SK-N-SH treated with all-trans-retinoic acid at 6 μM for 48 hours (cell line): ENCODE data around the gene IGF1R.

Source experiments
- ATAC-seq: fragments of 200-7000 bp; cut with Tn5 transposase; 3 replicates; pipeline ENCODE4 v1.9.1; 2020; ENCODE audit warnings: mild to moderate bottlenecking, moderate library complexity
- ARNTL ChIP-seq: fragments of 450-650 bp; formaldehyde crosslinking; IDR thresholded peaks from 2 replicates; pipeline ENCODE4 v1.5.0; 2020; ENCODE audit warnings: low read depth, mild to moderate bottlenecking, moderate library complexity, borderline replicate concordance
- BACH2 ChIP-seq: fragments of 250-450 bp; sonication (Bioruptor Pico); IDR thresholded peaks from 2 replicates; pipeline ENCODE4 v1.9.0; 2021; ENCODE audit warnings: mild to moderate bottlenecking, borderline replicate concordance
- CREB5 ChIP-seq: fragments of 250-450 bp; sonication (Bioruptor Pico); IDR thresholded peaks from 2 replicates; pipeline ENCODE4 v1.5.1; 2020; ENCODE audit warnings: low read depth, mild to moderate bottlenecking, moderate library complexity
- CSDC2 ChIP-seq: fragments of 250-450 bp; sonication (Bioruptor Pico); IDR thresholded peaks from 2 replicates; pipeline ENCODE4 v1.5.0; 2020; ENCODE audit warnings: mild to moderate bottlenecking, moderate library complexity
- ESRRG ChIP-seq: fragments of 250-450 bp; sonication (Bioruptor Pico); IDR thresholded peaks from 2 replicates; pipeline ENCODE4 v1.6.1; 2021; ENCODE audit warnings: mild to moderate bottlenecking
- GLIS3 ChIP-seq: fragments of 250-450 bp; sonication (Bioruptor Pico); IDR thresholded peaks from 2 replicates; pipeline ENCODE4 v1.5.0; 2020; ENCODE audit warnings: mild to moderate bottlenecking, moderate library complexity
- ISL1 ChIP-seq: fragments of 250-450 bp; sonication (Bioruptor Pico); IDR thresholded peaks from 2 replicates; pipeline ENCODE4 v2.1.2; 2022; ENCODE audit warnings: mild to moderate bottlenecking, moderate library complexity
- OSR1 ChIP-seq: fragments of 250-450 bp; sonication (Bioruptor Pico); IDR thresholded peaks from 2 replicates; pipeline ENCODE4 v1.8.0; 2022; ENCODE audit warnings: moderate library complexity, mild to moderate bottlenecking, inconsistent platforms
- PPARA ChIP-seq: fragments of 250-450 bp; sonication (Bioruptor Pico); IDR thresholded peaks from 2 replicates; pipeline ENCODE4 v1.5.0; 2020; ENCODE audit warnings: mild to moderate bottlenecking, borderline replicate concordance
- RARB ChIP-seq: fragments of 250-450 bp; sonication (Bioruptor Pico); IDR thresholded peaks from 2 replicates; pipeline ENCODE4 v1.8.0; 2021; ENCODE audit warnings: mild to moderate bottlenecking, moderate library complexity
- SNAI2 ChIP-seq: fragments of 250-450 bp; sonication (Bioruptor Pico); IDR thresholded peaks from 2 replicates; pipeline ENCODE4 v1.5.0; 2020; ENCODE audit warnings: mild to moderate bottlenecking, moderate library complexity
- TCF4 ChIP-seq: fragments of 250-450 bp; sonication (Bioruptor Pico); IDR thresholded peaks from 2 replicates; pipeline ENCODE4 v1.8.0; 2021; ENCODE audit warnings: mild to moderate bottlenecking, moderate library complexity, borderline replicate concordance
- TOX ChIP-seq: fragments of 250-450 bp; sonication (Bioruptor Pico); IDR thresholded peaks from 2 replicates; pipeline ENCODE4 v1.8.0; 2021; ENCODE audit warnings: mild to moderate bottlenecking, moderate library complexity, borderline replicate concordance
- TSHZ2 ChIP-seq: fragments of 250-450 bp; sonication (Bioruptor Pico); IDR thresholded peaks from 2 replicates; pipeline ENCODE4 v1.5.0; 2020; ENCODE audit warnings: mild to moderate bottlenecking, moderate library complexity
- ZC3H10 ChIP-seq: fragments of 250-450 bp; sonication (Bioruptor Pico); IDR thresholded peaks from 2 replicates; pipeline ENCODE4 v1.5.1; 2021; ENCODE audit warnings: mild to moderate bottlenecking, moderate library complexity
- ZFP3 ChIP-seq: fragments of 250-450 bp; sonication (Bioruptor Pico); IDR thresholded peaks from 2 replicates; pipeline ENCODE4 v1.5.0; 2020; ENCODE audit warnings: mild to moderate bottlenecking, moderate library complexity
- ZFP30 ChIP-seq: fragments of 450-650 bp; formaldehyde crosslinking; IDR thresholded peaks from 2 replicates; pipeline ENCODE4 v1.5.0; 2022; ENCODE audit warnings: mild to moderate bottlenecking, moderate library complexity
- ZNF565 ChIP-seq: fragments of 450-650 bp; formaldehyde crosslinking; conservative IDR thresholded peaks from 2 replicates; pipeline ENCODE4 v1.5.0; 2020; ENCODE audit warnings: low read depth, mild to moderate bottlenecking, moderate library complexity
- ZNF70 ChIP-seq: fragments of 450-650 bp; formaldehyde crosslinking; IDR thresholded peaks from 2 replicates; pipeline ENCODE4 v1.5.0; 2020; ENCODE audit warnings: mild to moderate bottlenecking, moderate library complexity
- ZNF8 ChIP-seq: fragments of 450-650 bp; formaldehyde crosslinking; IDR thresholded peaks from 2 replicates; pipeline ENCODE4 v1.5.0; 2020; ENCODE audit warnings: mild to moderate bottlenecking, moderate library complexity
- TF ChIP-seq, protein P1 (sequence below): fragments of 250-450 bp; sonication (Bioruptor Pico); IDR thresholded peaks from 2 replicates; pipeline ENCODE4 v1.8.0; 2020; ENCODE audit warnings: mild to moderate bottlenecking, moderate library complexity, borderline replicate concordance
- TF ChIP-seq, protein P2 (sequence below): fragments of 250-450 bp; sonication (Bioruptor Pico); IDR thresholded peaks from 2 replicates; pipeline ENCODE4 v1.5.1; 2021; ENCODE audit warnings: mild to moderate bottlenecking, moderate library complexity
- TF ChIP-seq, protein P3 (sequence below): fragments of 250-450 bp; sonication (Bioruptor Pico); IDR thresholded peaks from 2 replicates; pipeline ENCODE4 v1.8.0; 2021; ENCODE audit warnings: low read depth, mild to moderate bottlenecking, moderate library complexity, borderline replicate concordance

Gene IGF1R

DNA sequence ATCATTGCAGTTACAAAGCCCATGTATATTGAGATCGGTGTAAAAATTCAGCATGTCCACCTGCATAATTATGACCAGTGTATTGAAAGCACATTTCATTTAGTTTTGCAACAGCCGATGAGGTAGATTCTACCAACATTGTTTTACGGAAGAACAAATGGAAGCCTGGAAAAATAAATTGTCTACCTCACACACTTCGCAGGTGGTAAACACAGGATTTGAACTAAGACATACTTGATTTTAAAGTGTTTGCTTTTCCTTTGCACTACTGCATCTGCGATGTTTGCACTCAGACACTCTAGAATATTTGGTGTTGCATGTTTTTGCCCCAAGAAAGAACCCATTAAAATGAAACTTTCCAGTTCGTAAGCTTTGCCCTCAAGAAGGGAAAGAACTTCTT lies 210.8 kb downstream of the IGF1R start:
- TF ChIP-seq ARNTL (CRISPR knock-in tag) (no peak), BACH2 (CRISPR knock-in tag) (no peak), ESRRG (no peak), ZFP3 (CRISPR knock-in tag) (no peak), ZC3H10 (CRISPR knock-in tag) (no peak), CREB5 (CRISPR knock-in tag) (no peak), ISL1 (CRISPR knock-in tag) (no peak), ZNF565 (CRISPR knock-in tag) (no peak), ZFP30 (CRISPR knock-in tag) (no peak), GLIS3 (CRISPR knock-in tag) (no peak), CSDC2 (CRISPR knock-in tag) (no peak), ZNF70 (no peak), OSR1 (CRISPR knock-in tag) (no peak), PPARA (no peak), TCF4 (no peak), RARB (CRISPR knock-in tag) (no peak), ZNF8 (CRISPR knock-in tag) (no peak)
- TF ChIP-seq, protein P1, sequence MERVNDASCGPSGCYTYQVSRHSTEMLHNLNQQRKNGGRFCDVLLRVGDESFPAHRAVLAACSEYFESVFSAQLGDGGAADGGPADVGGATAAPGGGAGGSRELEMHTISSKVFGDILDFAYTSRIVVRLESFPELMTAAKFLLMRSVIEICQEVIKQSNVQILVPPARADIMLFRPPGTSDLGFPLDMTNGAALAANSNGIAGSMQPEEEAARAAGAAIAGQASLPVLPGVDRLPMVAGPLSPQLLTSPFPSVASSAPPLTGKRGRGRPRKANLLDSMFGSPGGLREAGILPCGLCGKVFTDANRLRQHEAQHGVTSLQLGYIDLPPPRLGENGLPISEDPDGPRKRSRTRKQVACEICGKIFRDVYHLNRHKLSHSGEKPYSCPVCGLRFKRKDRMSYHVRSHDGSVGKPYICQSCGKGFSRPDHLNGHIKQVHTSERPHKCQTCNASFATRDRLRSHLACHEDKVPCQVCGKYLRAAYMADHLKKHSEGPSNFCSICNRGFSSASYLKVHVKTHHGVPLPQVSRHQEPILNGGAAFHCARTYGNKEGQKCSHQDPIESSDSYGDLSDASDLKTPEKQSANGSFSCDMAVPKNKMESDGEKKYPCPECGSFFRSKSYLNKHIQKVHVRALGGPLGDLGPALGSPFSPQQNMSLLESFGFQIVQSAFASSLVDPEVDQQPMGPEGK (CRISPR knock-in tag) = no peak
- TF ChIP-seq, protein P2, sequence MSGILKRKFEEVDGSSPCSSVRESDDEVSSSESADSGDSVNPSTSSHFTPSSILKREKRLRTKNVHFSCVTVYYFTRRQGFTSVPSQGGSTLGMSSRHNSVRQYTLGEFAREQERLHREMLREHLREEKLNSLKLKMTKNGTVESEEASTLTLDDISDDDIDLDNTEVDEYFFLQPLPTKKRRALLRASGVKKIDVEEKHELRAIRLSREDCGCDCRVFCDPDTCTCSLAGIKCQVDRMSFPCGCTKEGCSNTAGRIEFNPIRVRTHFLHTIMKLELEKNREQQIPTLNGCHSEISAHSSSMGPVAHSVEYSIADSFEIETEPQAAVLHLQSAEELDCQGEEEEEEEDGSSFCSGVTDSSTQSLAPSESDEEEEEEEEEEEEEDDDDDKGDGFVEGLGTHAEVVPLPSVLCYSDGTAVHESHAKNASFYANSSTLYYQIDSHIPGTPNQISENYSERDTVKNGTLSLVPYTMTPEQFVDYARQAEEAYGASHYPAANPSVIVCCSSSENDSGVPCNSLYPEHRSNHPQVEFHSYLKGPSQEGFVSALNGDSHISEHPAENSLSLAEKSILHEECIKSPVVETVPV (CRISPR knock-in tag) = no peak
- TF ChIP-seq, protein P3, sequence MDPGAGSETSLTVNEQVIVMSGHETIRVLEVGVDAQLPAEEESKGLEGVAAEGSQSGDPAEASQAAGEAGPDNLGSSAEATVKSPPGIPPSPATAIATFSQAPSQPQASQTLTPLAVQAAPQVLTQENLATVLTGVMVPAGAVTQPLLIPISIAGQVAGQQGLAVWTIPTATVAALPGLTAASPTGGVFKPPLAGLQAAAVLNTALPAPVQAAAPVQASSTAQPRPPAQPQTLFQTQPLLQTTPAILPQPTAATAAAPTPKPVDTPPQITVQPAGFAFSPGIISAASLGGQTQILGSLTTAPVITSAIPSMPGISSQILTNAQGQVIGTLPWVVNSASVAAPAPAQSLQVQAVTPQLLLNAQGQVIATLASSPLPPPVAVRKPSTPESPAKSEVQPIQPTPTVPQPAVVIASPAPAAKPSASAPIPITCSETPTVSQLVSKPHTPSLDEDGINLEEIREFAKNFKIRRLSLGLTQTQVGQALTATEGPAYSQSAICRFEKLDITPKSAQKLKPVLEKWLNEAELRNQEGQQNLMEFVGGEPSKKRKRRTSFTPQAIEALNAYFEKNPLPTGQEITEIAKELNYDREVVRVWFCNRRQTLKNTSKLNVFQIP (CRISPR knock-in tag) = no peak
- ATAC-seq = no peak

DNA sequence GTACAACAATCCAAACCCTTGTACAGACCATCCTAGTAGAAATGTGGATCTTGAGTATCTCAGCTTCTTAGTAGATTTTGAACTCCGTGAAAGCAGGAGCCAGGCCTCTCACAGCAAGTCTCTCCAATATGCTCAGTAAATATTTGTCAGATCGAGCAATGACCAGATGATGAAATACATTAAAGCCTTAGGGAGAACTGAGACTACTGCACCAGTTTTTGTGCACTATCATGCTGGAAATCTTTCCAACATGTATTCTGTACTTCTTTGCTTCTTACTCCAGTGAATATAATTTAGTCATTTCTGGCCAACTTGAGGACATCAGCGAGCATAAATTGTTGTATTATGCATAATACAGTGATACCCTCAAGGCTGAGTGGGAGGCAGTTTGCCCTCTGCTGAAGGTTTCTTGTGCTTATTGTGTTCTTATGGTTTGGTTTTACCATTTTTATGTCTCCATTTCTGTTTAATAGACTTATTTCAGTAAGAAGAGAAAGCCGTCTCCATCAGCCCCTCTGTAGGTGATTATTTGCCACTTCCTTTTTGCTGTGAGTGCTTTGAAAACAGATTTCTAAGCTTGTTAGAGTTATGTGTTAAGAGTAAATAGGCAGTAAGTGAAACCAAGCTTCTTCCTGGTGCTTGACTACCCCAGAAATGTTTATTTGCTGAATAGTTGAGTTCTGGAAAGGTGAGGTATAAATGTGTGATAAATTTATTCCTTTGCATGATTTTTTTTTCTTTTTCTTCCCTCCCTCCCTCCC lies 212.1 kb downstream of the IGF1R start:
- TF ChIP-seq, protein P3 (CRISPR knock-in tag) = no peak
- TF ChIP-seq ZC3H10 (CRISPR knock-in tag) (no peak), ZFP30 (CRISPR knock-in tag) (no peak), ZNF565 (CRISPR knock-in tag) (no peak), OSR1 (CRISPR knock-in tag) (no peak), ESRRG (no peak), TSHZ2 (CRISPR knock-in tag) (no peak), ZNF70 (no peak), SNAI2 (CRISPR knock-in tag) (no peak), TOX (CRISPR knock-in tag) (no peak), BACH2 (CRISPR knock-in tag) (no peak), ZFP3 (CRISPR knock-in tag) (no peak), PPARA (no peak), RARB (CRISPR knock-in tag) (no peak), ARNTL (CRISPR knock-in tag) (no peak), GLIS3 (CRISPR knock-in tag) (no peak), ISL1 (CRISPR knock-in tag) (no peak)
- TF ChIP-seq, protein P1 (CRISPR knock-in tag) = no peak
- no peak for ATAC-seq
